H1 (cell line): ENCODE data around the gene PFDN6.

Source experiments
- EZH2 ChIP-seq: fragments of 200-600 bp; sonication (generic); IDR thresholded peaks from 2 replicates; pipeline ENCODE4 v1.7.1; 2012; ENCODE audit warnings: low read depth, mild to moderate bottlenecking, moderate library complexity, low read length, inconsistent platforms; ENCODE audit not compliant: severe bottlenecking
- KDM5A ChIP-seq: fragments of 200-600 bp; IDR thresholded peaks from 2 replicates; pipeline ENCODE4 v1.7.1; 2012; ENCODE audit warnings: mild to moderate bottlenecking, low read length, inconsistent platforms, mixed read lengths
- RXRA ChIP-seq: IDR thresholded peaks from 2 replicates; pipeline ENCODE4 v1.6.1; 2011; ENCODE audit warnings: low read depth, mild to moderate bottlenecking, low read length, moderate library complexity; ENCODE audit not compliant: insufficient read depth
- TF ChIP-seq, protein P1 (sequence below), 3 experiments: IDR thresholded peaks; 1 replicate in 2 of 3; 2 replicates in 1 of 3; pipeline versions ENCODE4 v1.5.1 to v1.6.1; 2011; ENCODE audit warnings: low read length in 3 of 3, mild to moderate bottlenecking in 3 of 3, inconsistent platforms in 2 of 3, low read depth in 1 of 3, moderate library complexity in 1 of 3; ENCODE audit not compliant: insufficient read depth in 1 of 3; ENCODE audit errors: control extremely low read depth in 1 of 3

DNA sequence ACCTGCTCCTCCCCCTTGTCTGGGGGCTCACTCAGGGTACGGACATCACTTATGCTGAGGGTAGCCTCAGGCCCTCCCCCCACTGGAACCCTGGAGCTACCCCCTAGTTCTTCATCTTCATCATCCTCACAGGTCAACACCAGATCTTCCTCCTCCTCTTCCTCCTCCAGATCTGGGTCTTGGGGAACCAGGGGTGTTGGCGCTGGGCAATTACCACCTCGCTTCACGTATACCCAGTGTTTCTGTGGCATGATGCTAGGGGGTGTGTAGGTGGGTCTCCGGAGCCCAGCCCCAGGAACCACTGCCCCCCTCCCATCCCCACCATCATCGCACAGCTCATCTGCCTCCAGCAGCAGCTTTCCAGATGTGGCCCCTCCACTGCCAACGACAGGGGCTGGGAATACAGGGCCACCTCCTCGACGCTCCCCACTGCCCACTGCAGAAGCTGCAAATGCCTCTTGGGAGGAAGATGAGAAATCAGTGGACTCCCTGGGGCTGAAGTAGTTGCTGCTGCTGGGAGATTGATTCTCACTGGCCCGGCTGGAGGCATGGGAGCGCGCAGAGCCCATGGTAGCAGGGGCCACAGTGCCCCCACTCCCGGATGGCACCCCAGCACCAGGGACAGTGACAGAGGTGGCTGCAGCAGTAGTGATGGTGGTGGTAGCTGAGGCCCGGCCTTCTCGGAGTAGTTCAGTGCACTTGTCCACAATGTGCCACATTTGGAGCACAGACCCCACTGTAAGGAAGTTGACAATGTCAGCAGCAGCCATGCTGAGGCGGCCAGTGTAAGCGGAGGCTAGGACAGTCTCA, 26.6 kb downstream of the PFDN6 start:
- TF ChIP-seq, protein P1, sequence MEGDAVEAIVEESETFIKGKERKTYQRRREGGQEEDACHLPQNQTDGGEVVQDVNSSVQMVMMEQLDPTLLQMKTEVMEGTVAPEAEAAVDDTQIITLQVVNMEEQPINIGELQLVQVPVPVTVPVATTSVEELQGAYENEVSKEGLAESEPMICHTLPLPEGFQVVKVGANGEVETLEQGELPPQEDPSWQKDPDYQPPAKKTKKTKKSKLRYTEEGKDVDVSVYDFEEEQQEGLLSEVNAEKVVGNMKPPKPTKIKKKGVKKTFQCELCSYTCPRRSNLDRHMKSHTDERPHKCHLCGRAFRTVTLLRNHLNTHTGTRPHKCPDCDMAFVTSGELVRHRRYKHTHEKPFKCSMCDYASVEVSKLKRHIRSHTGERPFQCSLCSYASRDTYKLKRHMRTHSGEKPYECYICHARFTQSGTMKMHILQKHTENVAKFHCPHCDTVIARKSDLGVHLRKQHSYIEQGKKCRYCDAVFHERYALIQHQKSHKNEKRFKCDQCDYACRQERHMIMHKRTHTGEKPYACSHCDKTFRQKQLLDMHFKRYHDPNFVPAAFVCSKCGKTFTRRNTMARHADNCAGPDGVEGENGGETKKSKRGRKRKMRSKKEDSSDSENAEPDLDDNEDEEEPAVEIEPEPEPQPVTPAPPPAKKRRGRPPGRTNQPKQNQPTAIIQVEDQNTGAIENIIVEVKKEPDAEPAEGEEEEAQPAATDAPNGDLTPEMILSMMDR (IDR thresholded peaks at IDR 0.05; ENCODE audit: control extremely low read depth in 1 of 3, insufficient read depth in 1 of 3, low read depth in 1 of 3, low read length in 3 of 3): no peak
- no peak for TF ChIP-seq RXRA
- TF ChIP-seq EZH2: no peak
- no peak for TF ChIP-seq KDM5A
